Stimulated activated CD8-positive, alpha-beta memory T cell treated with anti-CD3 and anti-CD28 coated beads, Interleukin-12 subunit alpha, Interleukin-12 subunit beta, amount 100 ng/mL, for 24 hours (primary cell): ENCODE results near the gene SAMD4A.

Experiments
- DNase-seq: peaks from one replicate; pipeline ENCODE4 v3.0.0-alpha.2; 2020; ENCODE audit errors: extremely low read depth

SAMD4A gene

GRCh38 chr14:54683882-54684794, 117.2 kb downstream of the SAMD4A start:
- DNase-seq = no peak

GRCh38 chr14:54685286-54685845, 118.4 kb downstream of the SAMD4A start:
- no peak for DNase-seq

GRCh38 chr14:54686219-54686870, 119.4 kb downstream of the SAMD4A start:
- no peak for DNase-seq

- DNase-seq = no peak
Observed at GRCh38 chr14:54686871-54687749, 120.2 kb downstream of the SAMD4A start.

- DNase-seq = no peak
Observed at GRCh38 chr14:54687750-54688119, 120.8 kb downstream of the SAMD4A start.

- no peak for DNase-seq
Observed at GRCh38 chr14:54688229-54688628, 121.3 kb downstream of the SAMD4A start.

GRCh38 chr14:54689928-54690327, 123.0 kb downstream of the SAMD4A start:
- no peak for DNase-seq

GRCh38 chr14:54690887-54691286, 124.0 kb downstream of the SAMD4A start:
- DNase-seq = no peak

- no peak for DNase-seq
Observed at GRCh38 chr14:54691525-54692283, 124.8 kb downstream of the SAMD4A start.

- no peak for DNase-seq
Observed at GRCh38 chr14:54692284-54692772, 125.4 kb downstream of the SAMD4A start.

GRCh38 chr14:54693761-54694160, 126.8 kb downstream of the SAMD4A start:
- no peak for DNase-seq

GRCh38 chr14:54695196-54695595, 128.3 kb downstream of the SAMD4A start:
- no peak for DNase-seq

GRCh38 chr14:54697001-54697400, 130.1 kb downstream of the SAMD4A start:
- no peak for DNase-seq

GRCh38 chr14:54697803-54698202, 130.9 kb downstream of the SAMD4A start:
- DNase-seq = no peak

- DNase-seq = no peak
Observed at GRCh38 chr14:54698501-54698900, 131.6 kb downstream of the SAMD4A start.

GRCh38 chr14:54698966-54699530, 132.1 kb downstream of the SAMD4A start:
- no peak for DNase-seq

- no peak for DNase-seq
Observed at GRCh38 chr14:54699735-54700134, 132.8 kb downstream of the SAMD4A start.

- no peak for DNase-seq
Observed at GRCh38 chr14:54700717-54701116, 133.8 kb downstream of the SAMD4A start.

GRCh38 chr14:54702014-54702491, 135.1 kb downstream of the SAMD4A start:
- no peak for DNase-seq

- no peak for DNase-seq
Observed at GRCh38 chr14:54702492-54702891, 135.6 kb downstream of the SAMD4A start.
